ENCODE data around the gene STX19. TPM values are rescaled to one million over a fixed set of nuclear protein-coding genes. Genes with fewer than 3 reads are reported as not detected.

The STX19 gene
- total and polyA plus RNA-seq, 2 donors (not counting 1 experiment from before 2014, with no cell fraction given) = not detected

GRCh38 chr3:94043285-94043684, 14.9 kb upstream of the STX19 start:
- no peaks in the 10 kb centered on the region for H3K4me1 Mint-ChIP-seq
- no peaks in the 10 kb centered on the region for H4K20me1 ChIP-seq (ENCODE audit: control insufficient read depth, insufficient read depth, low read length, poor library complexity, severe bottlenecking)
- no peak overlapping the region for H3K27ac Mint-ChIP-seq
- no peaks in the 10 kb centered on the region for H3K4me1 ChIP-seq (ENCODE audit: control insufficient read depth in 2 of 2, insufficient read depth in 2 of 2, low read length in 2 of 2)
- no peak for DNase-seq
- ATAC-seq (ENCODE audit: low read depth) = no peak
- WGBS (ENCODE audit: insufficient coverage) = no CpG with 5 or more reads among the region's 1 CpG
- H3K79me2 ChIP-seq (ENCODE audit: control insufficient read depth, insufficient read depth, low read length) = no peaks in the 10 kb centered on the region
- H3K27ac ChIP-seq (ENCODE audit: low read length in 2 of 2) = no peak overlapping the region
- H3K4me3 Mint-ChIP-seq = no peak overlapping the region
- H3K9me3 Mint-ChIP-seq (ENCODE audit: insufficient read depth) = no peaks in the 10 kb centered on the region
- H3K9ac ChIP-seq (ENCODE audit: low read length) = no peak overlapping the region
- H3K9me3 ChIP-seq (ENCODE audit: control extremely low read depth in 1 of 3, control insufficient read depth in 2 of 3, insufficient read depth in 1 of 3, low read length in 2 of 3) = peaks cover 0 to 10% (median 0%) of the 10 kb centered on the region in 3 donors
- no peaks in the 10 kb centered on the region for H3K27me3 ChIP-seq (replicated peaks in 1 of 4; ENCODE audit: control extremely low read depth in 1 of 4, control insufficient read depth in 3 of 4, insufficient read depth in 4 of 4, low read length in 3 of 4)
- no peak overlapping the region for H3K4me2 ChIP-seq (replicated peaks; ENCODE audit: low read depth, low read length, poor library complexity, severe bottlenecking)
- TF ChIP-seq EZH2 (IDR thresholded peaks at IDR 0.05; ENCODE audit: borderline replicate concordance, insufficient read depth, low read depth, low read length, poor library complexity, severe bottlenecking) (no peak), CTCF (IDR thresholded peaks at IDR 0.05) (no peak)
- POLR2A ChIA-PET = no interaction called here
- intact Hi-C loops (cut with micrococcal nuclease) = no loop called here
- H3K4me3 ChIP-seq (ENCODE audit: control extremely low read depth in 1 of 5, extremely low read depth in 1 of 5, insufficient read depth in 1 of 5, low read depth in 2 of 5, low read length in 4 of 5) = no peak overlapping the region
- H3K27me3 Mint-ChIP-seq = no peaks in the 10 kb centered on the region
- CTCF ChIA-PET = no interaction called here
- H3K36me3 ChIP-seq (replicated peaks in 1 of 2; ENCODE audit: control extremely low read depth in 1 of 2, control insufficient read depth in 1 of 2, extremely low read depth in 1 of 2, insufficient read depth in 2 of 2, low read length in 1 of 2) = no peaks in the 10 kb centered on the region
- H2AFZ ChIP-seq (ENCODE audit: insufficient read depth, low read depth, low read length, poor library complexity, severe bottlenecking) = no peak overlapping the region

- no peak overlapping the region for H3K9ac ChIP-seq (ENCODE audit: low read length)
- no peaks in the 10 kb centered on the region for H3K4me1 ChIP-seq (ENCODE audit: control insufficient read depth in 2 of 2, insufficient read depth in 2 of 2, low read length in 2 of 2)
- intact Hi-C loops (cut with micrococcal nuclease) = no loop called here
- ATAC-seq (ENCODE audit: low read depth) = peak; percentile 17
- Mint-ChIP-seq H3K27ac (no peak overlapping the region), H3K4me1 (no peaks in the 10 kb centered on the region), H3K9me3 (ENCODE audit: insufficient read depth) (no peaks in the 10 kb centered on the region), H3K27me3 (no peaks in the 10 kb centered on the region), H3K4me3 (no peak overlapping the region)
- no peak overlapping the region for H2AFZ ChIP-seq (ENCODE audit: insufficient read depth, low read depth, low read length, poor library complexity, severe bottlenecking)
- no peaks in the 10 kb centered on the region for H3K9me3 ChIP-seq (ENCODE audit: control extremely low read depth in 1 of 3, control insufficient read depth in 2 of 3, insufficient read depth in 1 of 3, low read length in 2 of 3)
- H3K27me3 ChIP-seq (replicated peaks in 1 of 4; ENCODE audit: control extremely low read depth in 1 of 4, control insufficient read depth in 3 of 4, insufficient read depth in 4 of 4, low read length in 3 of 4) = no peaks in the 10 kb centered on the region
- no peaks in the 10 kb centered on the region for H3K36me3 ChIP-seq (replicated peaks in 1 of 2; ENCODE audit: control extremely low read depth in 1 of 2, control insufficient read depth in 1 of 2, extremely low read depth in 1 of 2, insufficient read depth in 2 of 2, low read length in 1 of 2)
- no peak for DNase-seq
- no peaks in the 10 kb centered on the region for H3K79me2 ChIP-seq (ENCODE audit: control insufficient read depth, insufficient read depth, low read length)
- no peak overlapping the region for H3K4me3 ChIP-seq (ENCODE audit: control extremely low read depth in 1 of 5, extremely low read depth in 1 of 5, insufficient read depth in 1 of 5, low read depth in 2 of 5, low read length in 4 of 5)
- no CpG with 5 or more reads among the region's 3 CpGs for WGBS (ENCODE audit: insufficient coverage)
- POLR2A ChIA-PET = no interaction called here
- H3K27ac ChIP-seq (ENCODE audit: low read length in 2 of 2) = no peak overlapping the region
- no peak overlapping the region for H3K4me2 ChIP-seq (replicated peaks; ENCODE audit: low read depth, low read length, poor library complexity, severe bottlenecking)
- TF ChIP-seq EZH2 (IDR thresholded peaks at IDR 0.05; ENCODE audit: borderline replicate concordance, insufficient read depth, low read depth, low read length, poor library complexity, severe bottlenecking) (no peak), CTCF (IDR thresholded peaks at IDR 0.05) (peak; percentile 50)
- no peaks in the 10 kb centered on the region for H4K20me1 ChIP-seq (ENCODE audit: control insufficient read depth, insufficient read depth, low read length, poor library complexity, severe bottlenecking)
- CTCF ChIA-PET = interaction anchor here (1.0 to 2.1 kb wide), 4 partner anchors 11 to 33 kb away, joined by 3 to 10 read pairs (median 5); partner anchors contain the start of genes DHFR2 and NSUN3
These were observed 8.6 kb upstream of the STX19 start for GRCh38 chr3:94036909-94037507.
